H1 (cell line): ENCODE data around the gene SLC35F3.

Source experiments
- TF ChIP-seq, protein P1 (sequence below): IDR thresholded peaks from 2 replicates; pipeline ENCODE4 v1.6.1; 2011; ENCODE audit warnings: low read depth, mild to moderate bottlenecking, low read length; ENCODE audit not compliant: insufficient read depth
- TF ChIP-seq, protein P2 (sequence below), 3 experiments: IDR thresholded peaks; 1 replicate in 2 of 3; 2 replicates in 1 of 3; pipeline versions ENCODE4 v1.5.1 to v1.6.1; 2011; ENCODE audit warnings: low read length in 3 of 3, mild to moderate bottlenecking in 3 of 3, inconsistent platforms in 2 of 3, low read depth in 1 of 3, moderate library complexity in 1 of 3; ENCODE audit not compliant: insufficient read depth in 1 of 3; ENCODE audit errors: control extremely low read depth in 1 of 3

DNA sequence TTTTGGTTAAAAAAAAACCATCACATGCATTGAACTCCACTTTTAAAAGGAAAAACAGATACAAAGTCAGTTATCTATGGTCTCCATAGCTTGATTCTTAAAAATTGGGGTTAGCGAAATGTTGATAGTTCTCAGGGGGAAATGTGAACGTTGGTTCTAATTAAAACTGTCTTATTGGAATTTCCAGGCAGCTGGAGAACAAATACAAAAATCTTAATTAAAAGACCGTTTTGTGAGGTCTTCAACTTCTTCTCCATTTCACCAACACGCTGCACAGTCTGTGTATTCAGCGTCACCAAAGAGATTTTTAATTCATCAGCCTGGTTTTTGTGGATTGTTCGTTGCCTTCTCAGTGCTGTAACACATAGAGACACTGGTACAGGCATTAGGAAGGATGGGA, 369.5 kb downstream of the SLC35F3 start:
- TF ChIP-seq, protein P1, sequence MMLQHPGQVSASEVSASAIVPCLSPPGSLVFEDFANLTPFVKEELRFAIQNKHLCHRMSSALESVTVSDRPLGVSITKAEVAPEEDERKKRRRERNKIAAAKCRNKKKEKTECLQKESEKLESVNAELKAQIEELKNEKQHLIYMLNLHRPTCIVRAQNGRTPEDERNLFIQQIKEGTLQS = no peak
- TF ChIP-seq, protein P2, sequence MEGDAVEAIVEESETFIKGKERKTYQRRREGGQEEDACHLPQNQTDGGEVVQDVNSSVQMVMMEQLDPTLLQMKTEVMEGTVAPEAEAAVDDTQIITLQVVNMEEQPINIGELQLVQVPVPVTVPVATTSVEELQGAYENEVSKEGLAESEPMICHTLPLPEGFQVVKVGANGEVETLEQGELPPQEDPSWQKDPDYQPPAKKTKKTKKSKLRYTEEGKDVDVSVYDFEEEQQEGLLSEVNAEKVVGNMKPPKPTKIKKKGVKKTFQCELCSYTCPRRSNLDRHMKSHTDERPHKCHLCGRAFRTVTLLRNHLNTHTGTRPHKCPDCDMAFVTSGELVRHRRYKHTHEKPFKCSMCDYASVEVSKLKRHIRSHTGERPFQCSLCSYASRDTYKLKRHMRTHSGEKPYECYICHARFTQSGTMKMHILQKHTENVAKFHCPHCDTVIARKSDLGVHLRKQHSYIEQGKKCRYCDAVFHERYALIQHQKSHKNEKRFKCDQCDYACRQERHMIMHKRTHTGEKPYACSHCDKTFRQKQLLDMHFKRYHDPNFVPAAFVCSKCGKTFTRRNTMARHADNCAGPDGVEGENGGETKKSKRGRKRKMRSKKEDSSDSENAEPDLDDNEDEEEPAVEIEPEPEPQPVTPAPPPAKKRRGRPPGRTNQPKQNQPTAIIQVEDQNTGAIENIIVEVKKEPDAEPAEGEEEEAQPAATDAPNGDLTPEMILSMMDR (IDR thresholded peaks at IDR 0.05; ENCODE audit: control extremely low read depth in 1 of 3, insufficient read depth in 1 of 3, low read depth in 1 of 3, low read length in 3 of 3) = no peak
